HL-60 (cell line): Measurements from ENCODE around the gene CRIM1.

ENCODE experiments used
- DNase-seq, 2 experiments: peaks; one replicate each; pipeline ENCODE4 v3.0.0-alpha.2; 2010 to 2020; ENCODE audit warnings: low read depth in 1 of 2, low spot score in 1 of 2
- H3K27ac ChIP-seq: fragments of 250-450 bp; sonication (Bioruptor Pico); replicated peaks from 2 replicates; pipeline ENCODE4 v1.5.1; 2020; ENCODE audit warnings: mild to moderate bottlenecking, moderate library complexity
- H3K27me3 ChIP-seq: fragments of 250-450 bp; sonication (Bioruptor Pico); 2 replicates; pipeline ENCODE4 v1.5.1; 2021; ENCODE audit warnings: mild to moderate bottlenecking, moderate library complexity; ENCODE audit not compliant: insufficient read depth, poor library complexity, severe bottlenecking
- H3K4me3 ChIP-seq: replicated peaks from 2 replicates; pipeline ENCODE4 v1.5.1; 2011; ENCODE audit warnings: mild to moderate bottlenecking, control low read depth, low read length; ENCODE audit not compliant: insufficient read depth
- GABPA ChIP-seq: IDR thresholded peaks from 2 replicates; pipeline ENCODE4 v1.6.1; 2012; ENCODE audit warnings: low read depth
- POLR2AphosphoS5 ChIP-seq: IDR thresholded peaks from 2 replicates; pipeline ENCODE4 v1.6.1; 2012; ENCODE audit warnings: low read depth
- REST ChIP-seq: IDR thresholded peaks from 2 replicates; pipeline ENCODE4 v1.6.1; 2012; ENCODE audit warnings: low read depth; ENCODE audit not compliant: insufficient replicate concordance
- SPI1 ChIP-seq: IDR thresholded peaks from 2 replicates; pipeline ENCODE4 v1.6.1; 2012; ENCODE audit warnings: low read depth, mild to moderate bottlenecking, borderline replicate concordance
- TF ChIP-seq, protein P1 (sequence below): IDR thresholded peaks from one replicate; pipeline ENCODE4 v1.5.1; 2011; ENCODE audit warnings: low read length, control low read depth, inconsistent platforms; ENCODE audit not compliant: insufficient read depth

CRIM1 gene

DNA sequence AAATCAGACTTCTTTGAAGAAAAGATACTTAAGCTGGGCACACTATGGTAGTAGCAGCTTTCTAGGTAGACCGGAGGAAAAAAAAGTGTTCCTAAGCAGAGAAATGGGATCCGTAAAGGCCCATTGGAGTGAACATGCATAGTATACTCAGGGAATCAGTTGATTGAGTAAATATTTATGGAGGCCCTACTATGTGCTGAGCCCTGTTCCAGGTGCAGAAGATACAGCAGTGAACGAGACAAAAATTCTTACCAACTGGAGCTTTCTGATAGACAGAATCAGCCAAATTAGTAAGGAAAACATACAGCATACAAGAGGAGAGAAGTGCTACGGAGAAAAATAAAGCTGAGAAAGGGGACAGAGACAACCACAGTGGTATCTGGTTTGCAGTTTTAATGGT, 28.1 kb downstream of the CRIM1 start:
- Histone ChIP-seq H3K27ac (no peak overlapping the region), H3K4me3 (no peak overlapping the region), H3K27me3 (no peaks in the 10 kb centered on the region)
- TF ChIP-seq SPI1 (no peak), POLR2AphosphoS5 (no peak), REST (no peak)
- DNase-seq, result no peak

GRCh38 chr2:36384454-36384853, 28.9 kb downstream of the CRIM1 start:
- H3K27me3 ChIP-seq, result no peaks in the 10 kb centered on the region
- no peak for TF ChIP-seq GABPA
- TF ChIP-seq REST, result no peak
- no peak for TF ChIP-seq POLR2AphosphoS5
- no peak for DNase-seq
- H3K27ac ChIP-seq, result no peak overlapping the region
- H3K4me3 ChIP-seq, result no peak overlapping the region

- TF ChIP-seq, protein P1, sequence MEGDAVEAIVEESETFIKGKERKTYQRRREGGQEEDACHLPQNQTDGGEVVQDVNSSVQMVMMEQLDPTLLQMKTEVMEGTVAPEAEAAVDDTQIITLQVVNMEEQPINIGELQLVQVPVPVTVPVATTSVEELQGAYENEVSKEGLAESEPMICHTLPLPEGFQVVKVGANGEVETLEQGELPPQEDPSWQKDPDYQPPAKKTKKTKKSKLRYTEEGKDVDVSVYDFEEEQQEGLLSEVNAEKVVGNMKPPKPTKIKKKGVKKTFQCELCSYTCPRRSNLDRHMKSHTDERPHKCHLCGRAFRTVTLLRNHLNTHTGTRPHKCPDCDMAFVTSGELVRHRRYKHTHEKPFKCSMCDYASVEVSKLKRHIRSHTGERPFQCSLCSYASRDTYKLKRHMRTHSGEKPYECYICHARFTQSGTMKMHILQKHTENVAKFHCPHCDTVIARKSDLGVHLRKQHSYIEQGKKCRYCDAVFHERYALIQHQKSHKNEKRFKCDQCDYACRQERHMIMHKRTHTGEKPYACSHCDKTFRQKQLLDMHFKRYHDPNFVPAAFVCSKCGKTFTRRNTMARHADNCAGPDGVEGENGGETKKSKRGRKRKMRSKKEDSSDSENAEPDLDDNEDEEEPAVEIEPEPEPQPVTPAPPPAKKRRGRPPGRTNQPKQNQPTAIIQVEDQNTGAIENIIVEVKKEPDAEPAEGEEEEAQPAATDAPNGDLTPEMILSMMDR, result no peak
- TF ChIP-seq SPI1 (no peak), GABPA (no peak), POLR2AphosphoS5 (no peak), REST (no peak)
- no peak overlapping the region for H3K27ac ChIP-seq
- H3K4me3 ChIP-seq, result no peak overlapping the region
- H3K27me3 ChIP-seq, result no peaks in the 10 kb centered on the region
- no peak for DNase-seq
These were observed 30.0 kb downstream of the CRIM1 start for GRCh38 chr2:36385603-36386002.

GRCh38 chr2:36387258-36387916, 31.8 kb downstream of the CRIM1 start:
- H3K27ac ChIP-seq, result no peak overlapping the region
- no peaks in the 10 kb centered on the region for H3K27me3 ChIP-seq

More at GRCh38 chr2:36387258-36387916, 31.8 kb downstream of the CRIM1 start:
- TF ChIP-seq POLR2AphosphoS5, result no peak
- TF ChIP-seq, protein P1, result no peak
- TF ChIP-seq SPI1, result no peak
- no peak for TF ChIP-seq GABPA
- TF ChIP-seq REST, result no peak
- no peak for DNase-seq
- no peak overlapping the region for H3K4me3 ChIP-seq
